ENCODE results near the gene AGBL1.

DNA sequence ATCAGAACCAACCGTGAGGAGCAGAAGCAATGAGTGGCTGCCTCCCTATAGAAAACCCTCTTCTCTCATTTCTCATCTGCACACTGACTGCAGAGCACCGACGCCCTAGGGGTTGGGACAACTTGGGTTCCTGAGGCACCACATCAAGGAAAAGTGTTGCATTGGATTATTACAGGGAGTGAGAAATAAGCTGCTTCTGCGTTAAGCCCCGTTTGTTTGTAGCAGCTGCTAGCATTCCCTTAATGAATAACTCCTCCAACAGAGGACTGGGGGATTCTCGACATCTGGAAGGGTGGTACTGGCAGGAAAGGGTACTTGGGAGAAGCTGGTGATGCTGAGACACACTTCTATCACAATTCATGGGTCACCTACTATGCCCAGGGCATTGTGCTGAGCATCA lies 25.3 kb upstream of the AGBL1 start:
- TF ChIP-seq, protein P1, sequence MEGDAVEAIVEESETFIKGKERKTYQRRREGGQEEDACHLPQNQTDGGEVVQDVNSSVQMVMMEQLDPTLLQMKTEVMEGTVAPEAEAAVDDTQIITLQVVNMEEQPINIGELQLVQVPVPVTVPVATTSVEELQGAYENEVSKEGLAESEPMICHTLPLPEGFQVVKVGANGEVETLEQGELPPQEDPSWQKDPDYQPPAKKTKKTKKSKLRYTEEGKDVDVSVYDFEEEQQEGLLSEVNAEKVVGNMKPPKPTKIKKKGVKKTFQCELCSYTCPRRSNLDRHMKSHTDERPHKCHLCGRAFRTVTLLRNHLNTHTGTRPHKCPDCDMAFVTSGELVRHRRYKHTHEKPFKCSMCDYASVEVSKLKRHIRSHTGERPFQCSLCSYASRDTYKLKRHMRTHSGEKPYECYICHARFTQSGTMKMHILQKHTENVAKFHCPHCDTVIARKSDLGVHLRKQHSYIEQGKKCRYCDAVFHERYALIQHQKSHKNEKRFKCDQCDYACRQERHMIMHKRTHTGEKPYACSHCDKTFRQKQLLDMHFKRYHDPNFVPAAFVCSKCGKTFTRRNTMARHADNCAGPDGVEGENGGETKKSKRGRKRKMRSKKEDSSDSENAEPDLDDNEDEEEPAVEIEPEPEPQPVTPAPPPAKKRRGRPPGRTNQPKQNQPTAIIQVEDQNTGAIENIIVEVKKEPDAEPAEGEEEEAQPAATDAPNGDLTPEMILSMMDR (IDR thresholded peaks at IDR 0.05): no peak
- TF ChIP-seq EZH2 (IDR thresholded peaks at IDR 0.05; ENCODE audit: borderline replicate concordance, insufficient read depth, low read depth, low read length, poor library complexity, severe bottlenecking): no peak

Measured in B cell (primary cell).